ENCODE measurements around the gene CACNA2D2.

- TF ChIP-seq CTCF (IDR thresholded peaks at IDR 0.05) (no peak), EZH2 (IDR thresholded peaks at IDR 0.05) (no peak)
Measured at GRCh38 chr3:50317300-50317699, 186.1 kb downstream of the CACNA2D2 start.

All from neural progenitor cell (in vitro differentiated cells).